GM20431 (cell line): Measurements from ENCODE around the gene DLG2.
"Not testable (repeated sequence)": the region's sequence is repeated elsewhere in the genome, so short reads cannot be mapped to it uniquely, and the experiment has no call there.

Experiments used
- in situ Hi-C: fragments of 300-500 bp; cut with MseI, MboI; formaldehyde crosslinking; loops from one replicate; pipeline ENCODE4 v1.15.0; 2020; ENCODE audit warnings: low sequenced_read_pairs; ENCODE audit not compliant: unreplicated experiment

Gene DLG2

GRCh38 chr11:84396521-84396920 is 1230.6 kb downstream of the DLG2 start:
- in situ Hi-C loops, result no loop called here

GRCh38 chr11:84390441-84391078 is 1236.6 kb downstream of the DLG2 start:
- in situ Hi-C loops, result no loop called here

GRCh38 chr11:84389696-84390095 is 1237.4 kb downstream of the DLG2 start:
- in situ Hi-C loops, result no loop called here

GRCh38 chr11:84384731-84385130 is 1242.4 kb downstream of the DLG2 start:
- in situ Hi-C loops, result no loop called here

- in situ Hi-C loops, result no loop called here
These were observed 1243.6 kb downstream of the DLG2 start for GRCh38 chr11:84383576-84383975.

- in situ Hi-C loops, result no loop called here
These were observed 1245.5 kb downstream of the DLG2 start for GRCh38 chr11:84381666-84382065.

- in situ Hi-C loops, result no loop called here
These were observed 1254.7 kb downstream of the DLG2 start for GRCh38 chr11:84372381-84372950.

- in situ Hi-C loops, result no loop called here
These were observed 1269.1 kb downstream of the DLG2 start for GRCh38 chr11:84358034-84358433.

GRCh38 chr11:84355911-84356310 is 1271.2 kb downstream of the DLG2 start:
- in situ Hi-C loops, result no loop called here

GRCh38 chr11:84345597-84345996 is 1281.5 kb downstream of the DLG2 start:
- in situ Hi-C loops, result no loop called here

GRCh38 chr11:84345027-84345426 is 1282.1 kb downstream of the DLG2 start:
- in situ Hi-C loops, result no loop called here

- in situ Hi-C loops, result no loop called here
These were observed 1287.3 kb downstream of the DLG2 start for GRCh38 chr11:84339796-84340195.

- in situ Hi-C loops, result no loop called here
These were observed 1293.9 kb downstream of the DLG2 start for GRCh38 chr11:84333221-84333620.

GRCh38 chr11:84322211-84322610 is 1304.9 kb downstream of the DLG2 start:
- in situ Hi-C loops, result no loop called here

- in situ Hi-C loops, result no loop called here
These were observed 1307.3 kb downstream of the DLG2 start for GRCh38 chr11:84319863-84320262.

GRCh38 chr11:84316866-84317555 is 1310.1 kb downstream of the DLG2 start:
- in situ Hi-C loops, result no loop called here

- in situ Hi-C loops, result no loop called here
These were observed 1313.2 kb downstream of the DLG2 start for GRCh38 chr11:84313830-84314359.

- in situ Hi-C loops, result no loop called here
These were observed 1316.9 kb downstream of the DLG2 start for GRCh38 chr11:84310268-84310667.

GRCh38 chr11:84308491-84308890 is 1318.7 kb downstream of the DLG2 start:
- in situ Hi-C loops, result not testable (repeated sequence)

GRCh38 chr11:84300092-84300491 is 1327.1 kb downstream of the DLG2 start:
- in situ Hi-C loops, result no loop called here

- in situ Hi-C loops, result no loop called here
These were observed 1329.6 kb downstream of the DLG2 start for GRCh38 chr11:84297570-84297969.
